Measurements from ENCODE around the gene PER1. TPM values are rescaled to one million over a fixed set of nuclear protein-coding genes. Genes with fewer than 3 reads are reported as not detected.
A peak's percentile ranks its signal among the peaks of the same experiment; 100 is the strongest.

PER1 gene
- total and polyA plus RNA-seq, 9 of the 15 experiments (the other 6 are each of a cell fraction or from before 2014, with no cell fraction given): 0.13 to 26.0 (median 3.4) TPM

GRCh38 chr17:8118769-8119580 lies 33.2 kb downstream of the PER1 start (continued):
- TF ChIP-seq NFIC (IDR thresholded peaks at IDR 0.05): peak; percentile 71
- TF ChIP-seq MAZ (CRISPR knock-in tag; conservative IDR thresholded peaks at IDR 0.05 in 1 of 2, IDR thresholded peaks at IDR 0.05 in 1 of 2): peak in 1 of 2 experiments; percentile 54; a peak in 1 of 4 replicates
- no peak for TF ChIP-seq E2F4 (CRISPR knock-in tag; IDR thresholded peaks at IDR 0.05; ENCODE audit: low read depth)
- peak; percentile 21 for TF ChIP-seq HNRNPLL (IDR thresholded peaks at IDR 0.05; ENCODE audit: low read depth, low read length, poor library complexity, severe bottlenecking)
- no peak for TF ChIP-seq ZC3H11A (IDR thresholded peaks at IDR 0.05; ENCODE audit: low read depth, low read length)
- no peak for TF ChIP-seq NR2C1 (IDR thresholded peaks at IDR 0.05)
- TF ChIP-seq NR2C1 (tag; IDR thresholded peaks at IDR 0.05): no peak
- TF ChIP-seq ZBTB7A (IDR thresholded peaks at IDR 0.05; ENCODE audit: borderline replicate concordance, control insufficient read depth, low read depth, low read length): 0 out of 2 replicates have a peak, but pooled peaks have one; percentile 6
- TF ChIP-seq BRD4 (IDR thresholded peaks at IDR 0.05): peak; percentile 90
- TF ChIP-seq ETV1 (tag; conservative IDR thresholded peaks at IDR 0.05; ENCODE audit: low read depth): 0 out of 2 replicates have a peak, but pooled peaks have one; percentile 12
- 0 out of 2 replicates have a peak, but pooled peaks have one; percentile 15 for TF ChIP-seq ZNF766 (CRISPR knock-in tag; conservative IDR thresholded peaks at IDR 0.05)
- peak; percentile 77 to 89 (median 87) for TF ChIP-seq CTCF (IDR thresholded peaks at IDR 0.05 in 2 of 3, conservative IDR thresholded peaks at IDR 0.05 in 1 of 3; ENCODE audit: insufficient read depth in 2 of 3, low read depth in 1 of 3, low read length in 3 of 3)
- no peak for TF ChIP-seq E4F1 (CRISPR knock-in tag; IDR thresholded peaks at IDR 0.05; ENCODE audit: borderline replicate concordance)
- 0 out of 2 replicates have a peak, but pooled peaks have one; percentile 32 for TF ChIP-seq CXXC5 (CRISPR knock-in tag; IDR thresholded peaks at IDR 0.05)
- no peak for TF ChIP-seq ZBTB43 (CRISPR knock-in tag; IDR thresholded peaks at IDR 0.05)
- TF ChIP-seq TAF7 (tag; IDR thresholded peaks at IDR 0.05): no peak
- TF ChIP-seq POLR2B (IDR thresholded peaks at IDR 0.05; ENCODE audit: low read depth, partially characterized antibody): no peak
- no peak for TF ChIP-seq ZNF12 (CRISPR knock-in tag; IDR thresholded peaks at IDR 0.05)
- TF ChIP-seq ZNF347 (CRISPR knock-in tag; IDR thresholded peaks at IDR 0.05; ENCODE audit: low read depth): no peak
- TF ChIP-seq PCBP2 (IDR thresholded peaks at IDR 0.05; ENCODE audit: low read depth, low read length, poor library complexity, severe bottlenecking): no peak

Measured in K562 (cell line).